Measurements from ENCODE around the gene TGFB1. TPM values are rescaled to one million over a fixed set of nuclear protein-coding genes. Genes with fewer than 3 reads are reported as not detected.

The TGFB1 gene
- total RNA-seq, 1 experiment from 2014 or later = 15.0 TPM

- DNase-seq = no peak
- intact Hi-C loops (cut with micrococcal nuclease; ENCODE audit: unreplicated experiment) = loop anchor here (10.0 kb wide), 1 partner anchor 221 kb away; no protein-coding TSS in a partner anchor
- Mint-ChIP-seq H3K9me3 (ENCODE audit: unreplicated experiment) (no peaks in the 10 kb centered on the region), H3K27me3 (ENCODE audit: insufficient read depth, unreplicated experiment) (no peaks in the 10 kb centered on the region), H3K4me3 (ENCODE audit: unreplicated experiment) (no peak overlapping the region), H3K36me3 (ENCODE audit: insufficient read depth, unreplicated experiment) (peaks cover 13% of the 10 kb centered on the region), H3K4me1 (ENCODE audit: low read depth, unreplicated experiment) (no peaks in the 10 kb centered on the region), H3K27ac (ENCODE audit: unreplicated experiment) (no peak overlapping the region)
- no peaks in the 10 kb centered on the region for H3K27me3 ChIP-seq (replicated peaks; ENCODE audit: control insufficient read depth, insufficient read depth, low read length)
- TF ChIP-seq CTCF (IDR thresholded peaks at IDR 0.05; ENCODE audit: insufficient read depth in 1 of 2, low read depth in 1 of 2, low read length in 1 of 2, severe bottlenecking in 1 of 2, unreplicated experiment in 1 of 2) = no peak
- ChIA-PET CTCF (no interaction called here), POLR2A (no interaction called here)
- no TSS peak for BruUV-seq (replicated peaks)
- no peak overlapping the region for H3K4me3 ChIP-seq (ENCODE audit: low read depth, low read length)
- no peaks in the 10 kb centered on the region for H3K9me3 ChIP-seq
- H3K36me3 ChIP-seq (ENCODE audit: control insufficient read depth, insufficient read depth, low read length) = no peaks in the 10 kb centered on the region
- H3K4me1 ChIP-seq = no peaks in the 10 kb centered on the region
Measured at GRCh38 chr19:41344162-41344561, 9.6 kb downstream of the TGFB1 start.

- no peaks in the 10 kb centered on the region for H3K9me3 Mint-ChIP-seq (ENCODE audit: unreplicated experiment)
- Histone ChIP-seq H3K36me3 (ENCODE audit: control insufficient read depth, insufficient read depth, low read length) (no peaks in the 10 kb centered on the region), H3K27me3 (replicated peaks; ENCODE audit: control insufficient read depth, insufficient read depth, low read length) (no peaks in the 10 kb centered on the region), H3K9me3 (no peaks in the 10 kb centered on the region), H3K4me1 (no peaks in the 10 kb centered on the region), H3K4me3 (ENCODE audit: low read depth, low read length) (no peak overlapping the region)
- H3K27me3 Mint-ChIP-seq (ENCODE audit: insufficient read depth, unreplicated experiment) = no peaks in the 10 kb centered on the region
- no peaks in the 10 kb centered on the region for H3K4me1 Mint-ChIP-seq (ENCODE audit: low read depth, unreplicated experiment)
- no peak overlapping the region for H3K27ac Mint-ChIP-seq (ENCODE audit: unreplicated experiment)
- peaks cover 12% of the 10 kb centered on the region for H3K36me3 Mint-ChIP-seq (ENCODE audit: insufficient read depth, unreplicated experiment)
- ChIA-PET CTCF (interaction anchor here (0.5 to 1.8 kb wide), 17 partner anchors 11 to 679 kb away, joined by 3 to 19 read pairs (median 4); partner anchors contain the start of genes B3GNT8, B9D2 and DMAC2), POLR2A (no interaction called here)
- no TSS peak for BruUV-seq (replicated peaks)
- intact Hi-C loops (cut with micrococcal nuclease; ENCODE audit: unreplicated experiment) = loop anchor here (1.0 to 10.0 kb wide), 3 partner anchors 10 to 223 kb away; no protein-coding TSS in a partner anchor
- peak; percentile 53 to 84 for TF ChIP-seq CTCF (IDR thresholded peaks at IDR 0.05; ENCODE audit: insufficient read depth in 1 of 2, low read depth in 1 of 2, low read length in 1 of 2, severe bottlenecking in 1 of 2, unreplicated experiment in 1 of 2)
- DNase-seq = peak; percentile 68 to 73
- H3K4me3 Mint-ChIP-seq (ENCODE audit: unreplicated experiment) = no peak overlapping the region
Measured at GRCh38 chr19:41341669-41342490, 11.8 kb downstream of the TGFB1 start.

GRCh38 chr19:41339936-41340335 lies 13.8 kb downstream of the TGFB1 start:
- Mint-ChIP-seq H3K36me3 (ENCODE audit: insufficient read depth, unreplicated experiment) (peaks cover 12% of the 10 kb centered on the region), H3K9me3 (ENCODE audit: unreplicated experiment) (no peaks in the 10 kb centered on the region), H3K4me3 (ENCODE audit: unreplicated experiment) (no peak overlapping the region), H3K4me1 (ENCODE audit: low read depth, unreplicated experiment) (no peaks in the 10 kb centered on the region), H3K27ac (ENCODE audit: unreplicated experiment) (no peak overlapping the region), H3K27me3 (ENCODE audit: insufficient read depth, unreplicated experiment) (no peaks in the 10 kb centered on the region)
- no peaks in the 10 kb centered on the region for H3K36me3 ChIP-seq (ENCODE audit: control insufficient read depth, insufficient read depth, low read length)
- H3K4me3 ChIP-seq (ENCODE audit: low read depth, low read length) = no peak overlapping the region
- no peaks in the 10 kb centered on the region for H3K9me3 ChIP-seq
- CTCF ChIA-PET = interaction anchor here (0.5 kb wide), 1 partner anchor 108 kb away, joined by 4 read pairs; no protein-coding TSS in a partner anchor
- no TSS peak for BruUV-seq (replicated peaks)
- no peaks in the 10 kb centered on the region for H3K4me1 ChIP-seq
- POLR2A ChIA-PET = no interaction called here
- no peak for TF ChIP-seq CTCF (IDR thresholded peaks at IDR 0.05; ENCODE audit: insufficient read depth in 1 of 2, low read depth in 1 of 2, low read length in 1 of 2, severe bottlenecking in 1 of 2, unreplicated experiment in 1 of 2)
- intact Hi-C loops (cut with micrococcal nuclease; ENCODE audit: unreplicated experiment) = loop anchor here (10.0 kb wide), 1 partner anchor 225 kb away; no protein-coding TSS in a partner anchor
- no peaks in the 10 kb centered on the region for H3K27me3 ChIP-seq (replicated peaks; ENCODE audit: control insufficient read depth, insufficient read depth, low read length)
- DNase-seq = no peak

Data from Caco-2 (cell line).